Measurements from ENCODE around the gene ERC1. TPM values are rescaled to one million over a fixed set of nuclear protein-coding genes. Genes with fewer than 3 reads are reported as not detected.

ERC1 gene
- total RNA-seq, 1 donor from 2014 or later = 82.2 TPM

DNA sequence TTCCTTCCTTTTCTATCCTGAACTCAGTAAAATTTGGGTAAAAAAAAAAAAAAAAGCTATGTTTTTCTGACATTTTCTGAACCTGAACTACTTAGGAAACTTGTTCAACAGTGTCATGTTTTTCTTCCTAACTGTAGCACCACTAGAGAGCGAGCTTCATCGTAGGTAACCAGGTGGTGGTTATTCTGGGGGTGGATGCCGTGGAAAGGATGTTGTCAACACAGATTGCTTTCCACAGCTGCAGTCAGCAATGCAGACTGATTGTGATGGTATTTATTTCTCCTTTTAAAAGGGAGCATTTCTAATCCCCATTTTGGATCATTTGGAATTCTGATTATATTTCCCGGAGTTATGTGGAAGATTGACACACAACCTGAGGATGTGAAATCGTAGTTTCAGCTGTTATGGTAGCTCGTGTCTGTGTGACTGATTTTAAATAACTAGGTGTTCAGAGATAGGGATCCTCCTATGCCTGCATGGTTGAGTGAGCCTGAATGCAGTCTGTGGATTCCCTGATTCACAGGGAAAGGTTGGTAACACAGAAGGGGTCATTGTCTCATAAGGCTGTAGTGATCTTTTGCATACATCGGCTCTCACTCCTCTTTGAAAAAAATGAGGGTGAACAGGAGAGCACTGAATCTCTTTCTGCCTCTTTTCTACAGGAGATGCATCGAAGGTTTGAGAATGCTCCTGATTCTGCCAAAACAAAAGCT, 113.2 kb downstream of the ERC1 start:
- peaks cover 9% of the 10 kb centered on the region for H3K4me1 Mint-ChIP-seq (ENCODE audit: low read depth, unreplicated experiment)
- H3K36me3 Mint-ChIP-seq (ENCODE audit: unreplicated experiment) = no peaks in the 10 kb centered on the region
- no peak for DNase-seq
- H3K4me3 Mint-ChIP-seq (ENCODE audit: unreplicated experiment) = no peak overlapping the region
- no peak overlapping the region for H3K27ac Mint-ChIP-seq (ENCODE audit: unreplicated experiment)
- TF ChIP-seq, protein P1, sequence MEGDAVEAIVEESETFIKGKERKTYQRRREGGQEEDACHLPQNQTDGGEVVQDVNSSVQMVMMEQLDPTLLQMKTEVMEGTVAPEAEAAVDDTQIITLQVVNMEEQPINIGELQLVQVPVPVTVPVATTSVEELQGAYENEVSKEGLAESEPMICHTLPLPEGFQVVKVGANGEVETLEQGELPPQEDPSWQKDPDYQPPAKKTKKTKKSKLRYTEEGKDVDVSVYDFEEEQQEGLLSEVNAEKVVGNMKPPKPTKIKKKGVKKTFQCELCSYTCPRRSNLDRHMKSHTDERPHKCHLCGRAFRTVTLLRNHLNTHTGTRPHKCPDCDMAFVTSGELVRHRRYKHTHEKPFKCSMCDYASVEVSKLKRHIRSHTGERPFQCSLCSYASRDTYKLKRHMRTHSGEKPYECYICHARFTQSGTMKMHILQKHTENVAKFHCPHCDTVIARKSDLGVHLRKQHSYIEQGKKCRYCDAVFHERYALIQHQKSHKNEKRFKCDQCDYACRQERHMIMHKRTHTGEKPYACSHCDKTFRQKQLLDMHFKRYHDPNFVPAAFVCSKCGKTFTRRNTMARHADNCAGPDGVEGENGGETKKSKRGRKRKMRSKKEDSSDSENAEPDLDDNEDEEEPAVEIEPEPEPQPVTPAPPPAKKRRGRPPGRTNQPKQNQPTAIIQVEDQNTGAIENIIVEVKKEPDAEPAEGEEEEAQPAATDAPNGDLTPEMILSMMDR (IDR thresholded peaks at IDR 0.05; ENCODE audit: partially characterized antibody, unreplicated experiment) = no peak
- H3K9me3 Mint-ChIP-seq (ENCODE audit: unreplicated experiment) = peaks cover 2% of the 10 kb centered on the region
- peaks cover 3% of the 10 kb centered on the region for H3K27me3 Mint-ChIP-seq (ENCODE audit: unreplicated experiment)

DNA sequence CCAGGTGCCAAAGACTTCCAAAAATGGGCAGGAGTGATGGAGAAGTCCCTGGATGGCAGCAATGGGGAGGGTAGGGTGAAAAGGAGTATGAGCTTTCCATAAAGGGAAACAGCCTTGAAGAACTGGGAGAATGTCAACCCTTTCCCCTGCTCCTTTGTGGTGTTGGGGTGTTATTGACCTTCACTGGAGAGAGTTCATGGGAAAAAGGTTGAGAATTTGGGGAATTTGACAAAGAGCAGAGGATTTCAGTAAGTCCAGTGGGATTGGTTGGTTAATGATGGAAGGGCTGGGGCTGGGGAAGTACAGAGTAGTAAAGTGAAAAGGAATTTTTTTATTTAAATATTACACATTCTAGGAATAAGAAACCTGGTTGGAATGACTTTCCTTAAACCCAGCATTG, 116.6 kb downstream of the ERC1 start:
- H3K27me3 Mint-ChIP-seq (ENCODE audit: unreplicated experiment) = peaks cover 3% of the 10 kb centered on the region
- TF ChIP-seq, protein P1 (IDR thresholded peaks at IDR 0.05; ENCODE audit: partially characterized antibody, unreplicated experiment) = no peak
- H3K4me1 Mint-ChIP-seq (ENCODE audit: low read depth, unreplicated experiment) = peaks cover 9% of the 10 kb centered on the region
- DNase-seq = no peak
- H3K4me3 Mint-ChIP-seq (ENCODE audit: unreplicated experiment) = no peak overlapping the region
- no peaks in the 10 kb centered on the region for H3K36me3 Mint-ChIP-seq (ENCODE audit: unreplicated experiment)
- no peaks in the 10 kb centered on the region for H3K9me3 Mint-ChIP-seq (ENCODE audit: unreplicated experiment)
- no peak overlapping the region for H3K27ac Mint-ChIP-seq (ENCODE audit: unreplicated experiment)

DNA sequence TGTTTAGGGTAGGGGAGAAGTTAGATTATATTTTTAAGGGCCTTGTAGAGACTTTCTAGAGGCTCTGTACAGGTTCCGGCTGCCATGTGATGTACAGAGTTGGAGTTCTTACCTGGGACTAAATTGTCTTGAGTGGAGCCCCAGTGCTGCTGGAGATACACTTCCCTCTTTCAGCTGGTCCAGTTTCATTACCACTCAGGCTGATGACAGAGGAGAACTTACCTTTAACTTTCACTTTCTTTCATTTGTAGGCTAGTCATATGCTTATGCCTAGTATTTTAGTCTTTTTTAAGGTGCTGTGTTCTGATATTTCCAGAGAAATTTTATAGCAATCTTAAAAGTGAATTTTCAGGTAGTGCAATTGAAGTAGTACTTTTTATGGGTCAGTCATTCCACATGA, 117.3 kb downstream of the ERC1 start:
- Mint-ChIP-seq H3K4me3 (ENCODE audit: unreplicated experiment) (no peak overlapping the region), H3K27me3 (ENCODE audit: unreplicated experiment) (no peaks in the 10 kb centered on the region), H3K4me1 (ENCODE audit: low read depth, unreplicated experiment) (peaks cover 8% of the 10 kb centered on the region), H3K36me3 (ENCODE audit: unreplicated experiment) (no peaks in the 10 kb centered on the region), H3K9me3 (ENCODE audit: unreplicated experiment) (no peaks in the 10 kb centered on the region), H3K27ac (ENCODE audit: unreplicated experiment) (no peak overlapping the region)
- DNase-seq = no peak
- TF ChIP-seq, protein P1 (IDR thresholded peaks at IDR 0.05; ENCODE audit: partially characterized antibody, unreplicated experiment) = no peak

DNA sequence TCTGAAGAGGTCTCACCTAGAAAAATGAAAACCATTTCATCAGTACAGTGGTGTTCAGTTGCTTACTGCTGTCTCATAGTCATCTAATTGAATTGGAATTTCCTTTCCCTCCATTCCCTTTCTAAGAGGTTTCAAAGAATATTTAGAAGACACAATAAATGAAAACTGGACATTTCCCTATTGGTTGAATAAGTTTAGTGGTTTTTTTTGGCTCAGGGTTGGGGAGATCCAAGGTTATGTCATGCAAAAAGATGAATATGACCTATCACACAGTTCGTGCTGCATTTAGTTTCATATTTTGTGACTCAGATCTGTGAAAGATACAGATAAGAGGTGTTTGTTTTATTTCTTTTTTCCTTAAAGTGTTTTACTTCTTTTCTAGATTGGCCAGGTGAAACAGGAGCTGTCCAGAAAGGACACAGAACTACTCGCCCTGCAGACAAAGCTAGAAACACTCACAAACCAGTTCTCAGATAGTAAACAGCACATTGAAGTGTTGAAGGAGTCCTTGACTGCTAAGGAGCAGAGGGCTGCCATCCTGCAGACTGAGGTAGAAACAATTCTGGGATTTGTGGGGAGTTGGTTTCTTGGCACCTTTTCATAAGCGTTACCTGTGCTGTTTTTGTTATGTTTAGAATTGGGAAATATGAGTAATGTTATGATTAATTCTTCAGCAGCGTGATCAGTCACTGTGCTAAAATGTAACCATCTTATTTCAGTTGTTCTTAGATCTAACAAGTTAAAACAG, 124.6 kb downstream of the ERC1 start:
- TF ChIP-seq, protein P1 (IDR thresholded peaks at IDR 0.05; ENCODE audit: partially characterized antibody, unreplicated experiment) = no peak
- Mint-ChIP-seq H3K9me3 (ENCODE audit: unreplicated experiment) (no peaks in the 10 kb centered on the region), H3K4me1 (ENCODE audit: low read depth, unreplicated experiment) (peaks cover 2% of the 10 kb centered on the region), H3K27me3 (ENCODE audit: unreplicated experiment) (no peaks in the 10 kb centered on the region), H3K4me3 (ENCODE audit: unreplicated experiment) (no peak overlapping the region), H3K27ac (ENCODE audit: unreplicated experiment) (no peak overlapping the region), H3K36me3 (ENCODE audit: unreplicated experiment) (no peaks in the 10 kb centered on the region)
- DNase-seq = no peak

DNA sequence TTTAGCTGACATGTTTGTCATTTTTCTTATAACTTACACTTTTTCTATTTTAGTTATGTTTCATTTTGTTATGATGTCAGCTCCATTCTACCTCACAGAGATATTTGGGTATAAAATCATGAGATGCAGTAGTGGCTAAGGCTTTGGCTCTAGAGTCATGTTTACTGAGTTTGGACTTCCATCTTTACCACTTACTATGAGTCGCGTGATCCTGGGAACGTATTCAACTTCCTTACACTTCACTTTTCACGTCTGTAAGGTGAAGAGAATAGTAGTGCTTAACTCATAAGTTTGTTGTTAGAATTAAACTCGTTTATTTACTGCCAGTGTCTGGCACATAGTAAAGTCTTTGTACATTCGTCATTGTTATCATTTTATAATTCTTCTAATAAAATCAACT, 126.3 kb downstream of the ERC1 start:
- no peaks in the 10 kb centered on the region for H3K36me3 Mint-ChIP-seq (ENCODE audit: unreplicated experiment)
- H3K4me3 Mint-ChIP-seq (ENCODE audit: unreplicated experiment) = no peak overlapping the region
- no peaks in the 10 kb centered on the region for H3K9me3 Mint-ChIP-seq (ENCODE audit: unreplicated experiment)
- TF ChIP-seq, protein P1 (IDR thresholded peaks at IDR 0.05; ENCODE audit: partially characterized antibody, unreplicated experiment) = no peak
- DNase-seq = no peak
- H3K4me1 Mint-ChIP-seq (ENCODE audit: low read depth, unreplicated experiment) = peaks cover 2% of the 10 kb centered on the region
- no peaks in the 10 kb centered on the region for H3K27me3 Mint-ChIP-seq (ENCODE audit: unreplicated experiment)
- H3K27ac Mint-ChIP-seq (ENCODE audit: unreplicated experiment) = no peak overlapping the region

Measured in glutamatergic neuron (in vitro differentiated cells).